Measurements from ENCODE around the gene MAP4.

DNA sequence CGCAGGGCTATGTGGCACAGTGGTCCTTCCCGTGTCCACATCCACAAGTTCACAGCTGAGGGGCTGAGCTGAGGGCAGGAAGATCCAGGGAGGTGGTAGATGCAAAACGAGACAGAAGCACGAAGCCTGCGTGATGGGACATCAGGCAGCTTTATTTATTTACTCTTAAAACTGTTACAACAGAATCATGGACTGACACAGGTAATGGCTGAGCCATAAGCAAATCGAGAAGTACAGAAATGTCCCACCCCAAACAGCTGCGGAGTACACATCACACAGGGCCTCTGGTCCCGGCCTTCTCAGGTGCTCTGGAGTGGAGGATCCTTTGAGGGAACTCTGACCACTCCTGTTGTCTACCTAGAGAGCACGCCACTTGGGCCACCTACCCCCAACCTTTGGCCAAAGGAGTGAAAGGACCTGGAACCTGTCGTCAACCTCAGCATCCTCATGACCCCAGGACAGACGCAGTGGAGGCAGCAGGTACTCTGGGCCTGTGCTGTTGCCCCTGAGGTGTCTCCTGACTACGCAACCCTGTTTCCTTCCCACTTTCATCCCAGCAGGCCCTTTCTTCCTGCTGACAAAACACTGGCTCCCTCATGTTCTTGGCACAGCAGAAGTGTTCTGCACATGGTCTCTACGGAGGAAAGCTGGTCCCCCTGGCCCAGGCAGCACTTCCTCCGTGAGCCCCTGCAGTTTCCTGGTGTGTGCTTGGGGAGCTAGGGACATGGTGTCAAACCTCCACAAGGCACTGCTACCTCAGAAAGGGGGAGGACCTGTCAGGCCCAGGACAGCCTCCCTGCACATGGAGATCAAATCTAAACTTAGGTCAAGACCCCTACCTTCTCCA is 165.4 kb downstream of the MAP4 start:
- TF ChIP-seq, protein P1, sequence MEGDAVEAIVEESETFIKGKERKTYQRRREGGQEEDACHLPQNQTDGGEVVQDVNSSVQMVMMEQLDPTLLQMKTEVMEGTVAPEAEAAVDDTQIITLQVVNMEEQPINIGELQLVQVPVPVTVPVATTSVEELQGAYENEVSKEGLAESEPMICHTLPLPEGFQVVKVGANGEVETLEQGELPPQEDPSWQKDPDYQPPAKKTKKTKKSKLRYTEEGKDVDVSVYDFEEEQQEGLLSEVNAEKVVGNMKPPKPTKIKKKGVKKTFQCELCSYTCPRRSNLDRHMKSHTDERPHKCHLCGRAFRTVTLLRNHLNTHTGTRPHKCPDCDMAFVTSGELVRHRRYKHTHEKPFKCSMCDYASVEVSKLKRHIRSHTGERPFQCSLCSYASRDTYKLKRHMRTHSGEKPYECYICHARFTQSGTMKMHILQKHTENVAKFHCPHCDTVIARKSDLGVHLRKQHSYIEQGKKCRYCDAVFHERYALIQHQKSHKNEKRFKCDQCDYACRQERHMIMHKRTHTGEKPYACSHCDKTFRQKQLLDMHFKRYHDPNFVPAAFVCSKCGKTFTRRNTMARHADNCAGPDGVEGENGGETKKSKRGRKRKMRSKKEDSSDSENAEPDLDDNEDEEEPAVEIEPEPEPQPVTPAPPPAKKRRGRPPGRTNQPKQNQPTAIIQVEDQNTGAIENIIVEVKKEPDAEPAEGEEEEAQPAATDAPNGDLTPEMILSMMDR (IDR thresholded peaks at IDR 0.05) = no peak
- peak in 1 of 2 donors; percentile 11 for TF ChIP-seq POLR2AphosphoS5 (IDR thresholded peaks at IDR 0.05; ENCODE audit: insufficient read depth in 1 of 2, low read depth in 1 of 2)
